Measurements from ENCODE around the gene NOTCH1.

GRCh38 chr9:136566553-136566895 is 20.7 kb upstream of the NOTCH1 start:
- TF ChIP-seq CTCF (IDR thresholded peaks at IDR 0.05) (no peak), POLR2A (IDR thresholded peaks at IDR 0.05) (no peak)

Data from Peyer's patch (tissue), 4 donors.